Measurements from ENCODE around the gene ARL6IP4. TPM values are rescaled to one million over a fixed set of nuclear protein-coding genes. Genes with fewer than 3 reads are reported as not detected.

Gene ARL6IP4
- total RNA-seq, 1 experiment from 2014 or later: 171 TPM

DNA sequence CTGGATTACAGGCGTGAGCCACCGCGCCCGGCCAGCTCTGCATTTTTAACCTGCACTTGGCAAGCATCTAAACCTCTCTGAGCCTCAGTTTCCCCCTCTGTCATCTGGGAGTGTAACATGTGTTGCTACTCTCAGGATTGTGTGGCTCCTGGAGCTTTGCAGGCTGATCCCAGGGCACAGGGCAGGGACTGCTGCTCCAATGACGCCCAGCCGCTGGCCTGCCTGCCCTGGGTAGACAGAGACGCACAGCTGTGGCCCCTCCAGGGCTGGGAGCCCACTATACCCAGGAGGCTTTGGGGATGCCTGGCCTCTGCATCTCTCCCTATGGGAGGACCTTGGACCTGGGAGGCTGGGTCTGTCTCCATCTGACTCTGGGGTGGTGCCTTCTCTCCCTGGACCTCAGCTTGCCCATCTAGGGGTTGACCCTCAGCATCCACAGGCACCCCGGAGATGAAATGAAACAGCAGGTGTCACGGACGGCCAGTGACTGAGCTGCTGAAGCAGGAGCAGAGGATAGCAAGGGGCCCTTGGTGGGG is 13.7 kb downstream of the ARL6IP4 start:
- TF ChIP-seq, protein P1, sequence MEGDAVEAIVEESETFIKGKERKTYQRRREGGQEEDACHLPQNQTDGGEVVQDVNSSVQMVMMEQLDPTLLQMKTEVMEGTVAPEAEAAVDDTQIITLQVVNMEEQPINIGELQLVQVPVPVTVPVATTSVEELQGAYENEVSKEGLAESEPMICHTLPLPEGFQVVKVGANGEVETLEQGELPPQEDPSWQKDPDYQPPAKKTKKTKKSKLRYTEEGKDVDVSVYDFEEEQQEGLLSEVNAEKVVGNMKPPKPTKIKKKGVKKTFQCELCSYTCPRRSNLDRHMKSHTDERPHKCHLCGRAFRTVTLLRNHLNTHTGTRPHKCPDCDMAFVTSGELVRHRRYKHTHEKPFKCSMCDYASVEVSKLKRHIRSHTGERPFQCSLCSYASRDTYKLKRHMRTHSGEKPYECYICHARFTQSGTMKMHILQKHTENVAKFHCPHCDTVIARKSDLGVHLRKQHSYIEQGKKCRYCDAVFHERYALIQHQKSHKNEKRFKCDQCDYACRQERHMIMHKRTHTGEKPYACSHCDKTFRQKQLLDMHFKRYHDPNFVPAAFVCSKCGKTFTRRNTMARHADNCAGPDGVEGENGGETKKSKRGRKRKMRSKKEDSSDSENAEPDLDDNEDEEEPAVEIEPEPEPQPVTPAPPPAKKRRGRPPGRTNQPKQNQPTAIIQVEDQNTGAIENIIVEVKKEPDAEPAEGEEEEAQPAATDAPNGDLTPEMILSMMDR (IDR thresholded peaks at IDR 0.05; ENCODE audit: unreplicated experiment): no peak
- intact Hi-C loops (cut with micrococcal nuclease; ENCODE audit: unreplicated experiment): no loop called here
- no peaks in the 10 kb centered on the region for H3K27me3 Mint-ChIP-seq (ENCODE audit: unreplicated experiment)
- H3K4me1 Mint-ChIP-seq (ENCODE audit: low read depth, unreplicated experiment): no peaks in the 10 kb centered on the region
- H3K27ac Mint-ChIP-seq (ENCODE audit: unreplicated experiment): no peak overlapping the region
- H3K4me3 Mint-ChIP-seq (ENCODE audit: low read depth, unreplicated experiment): no peak overlapping the region
- no peak for DNase-seq
- H3K9me3 Mint-ChIP-seq (ENCODE audit: low read depth, unreplicated experiment): no peaks in the 10 kb centered on the region
- CTCF ChIA-PET: no interaction called here
- H3K36me3 Mint-ChIP-seq (ENCODE audit: insufficient read depth, unreplicated experiment): no peaks in the 10 kb centered on the region
- no TSS peak for BruUV-seq (replicated peaks)

DNA sequence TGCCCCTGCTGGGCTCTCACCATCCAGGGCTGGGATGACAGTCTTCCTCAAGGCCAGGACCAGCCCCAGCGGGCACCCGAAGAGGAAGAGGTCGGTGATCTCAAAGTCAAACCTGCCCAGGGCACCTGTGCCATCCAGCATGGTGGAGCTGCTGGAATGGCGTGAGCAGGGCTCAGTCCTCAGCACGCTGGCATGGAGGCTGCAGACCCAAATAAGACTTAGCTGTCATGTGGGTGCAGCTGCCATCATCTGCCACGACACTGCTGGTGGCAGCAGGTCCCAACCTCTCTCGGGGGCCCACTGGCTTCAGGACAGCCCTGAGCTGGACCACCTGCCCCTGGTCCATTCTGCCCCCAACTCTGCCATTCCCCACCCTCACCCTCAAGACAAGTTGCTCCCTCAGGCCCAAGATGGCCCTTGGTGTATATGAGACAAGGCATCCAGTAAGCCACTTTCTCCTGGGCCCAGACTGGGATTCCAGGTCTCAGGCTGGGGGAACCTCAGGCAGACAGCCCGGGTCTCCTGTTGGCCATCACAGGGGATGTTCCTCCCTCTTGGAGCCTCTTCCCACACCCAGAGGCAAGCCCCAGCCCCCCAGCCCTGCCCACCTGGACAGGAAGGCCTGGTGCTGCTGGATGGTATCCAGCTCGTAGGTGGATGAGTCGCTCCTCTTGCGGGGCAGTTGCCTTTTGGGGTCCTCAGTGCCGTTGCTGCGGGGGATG is 14.5 kb downstream of the ARL6IP4 start:
- TF ChIP-seq, protein P1 (IDR thresholded peaks at IDR 0.05; ENCODE audit: unreplicated experiment): no peak
- no TSS peak for BruUV-seq (replicated peaks)

DNA sequence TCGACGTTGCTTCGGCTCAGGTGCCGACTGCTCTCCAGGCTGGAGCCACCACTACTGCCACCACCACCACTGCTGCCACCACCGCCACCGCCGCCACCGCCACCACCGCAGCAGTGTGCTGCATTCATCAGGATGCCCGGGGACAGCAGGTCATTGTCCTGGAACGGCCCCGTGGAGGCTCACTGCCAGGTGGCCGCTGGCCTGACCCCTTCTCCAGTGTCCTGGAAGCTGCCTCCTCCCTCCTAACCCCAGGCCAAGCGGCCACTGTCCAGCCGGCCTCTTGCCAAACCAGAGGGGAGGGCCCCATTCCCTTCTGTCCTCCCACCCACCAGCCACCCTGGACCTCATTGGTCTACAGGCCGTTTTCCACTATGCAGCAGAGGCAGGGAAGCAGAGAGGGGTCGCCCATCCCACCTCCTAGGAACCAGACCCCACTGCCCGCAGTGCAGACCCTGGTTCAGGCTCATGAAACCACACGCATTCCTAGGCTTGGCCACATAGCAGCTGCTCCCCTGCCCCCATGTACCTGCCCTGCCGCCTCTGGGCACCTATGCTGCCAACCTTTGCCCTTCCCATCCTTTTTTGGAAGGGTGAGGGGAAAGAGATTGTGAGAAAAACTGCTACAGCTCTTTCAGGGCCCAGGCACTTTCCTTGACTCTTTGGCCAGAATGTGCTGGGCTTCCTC is 15.2 kb downstream of the ARL6IP4 start:
- H3K27ac Mint-ChIP-seq (ENCODE audit: unreplicated experiment): no peak overlapping the region
- CTCF ChIA-PET: no interaction called here
- no TSS peak for BruUV-seq (replicated peaks)

More for the DNA sequence above, 14.5 kb downstream of the ARL6IP4 start:
- no peaks in the 10 kb centered on the region for H3K36me3 Mint-ChIP-seq (ENCODE audit: insufficient read depth, unreplicated experiment)
- no peaks in the 10 kb centered on the region for H3K27me3 Mint-ChIP-seq (ENCODE audit: unreplicated experiment)
- intact Hi-C loops (cut with micrococcal nuclease; ENCODE audit: unreplicated experiment): no loop called here
- no peak overlapping the region for H3K27ac Mint-ChIP-seq (ENCODE audit: unreplicated experiment)
- no peaks in the 10 kb centered on the region for H3K4me1 Mint-ChIP-seq (ENCODE audit: low read depth, unreplicated experiment)
- no peaks in the 10 kb centered on the region for H3K9me3 Mint-ChIP-seq (ENCODE audit: low read depth, unreplicated experiment)
- DNase-seq: no peak
- H3K4me3 Mint-ChIP-seq (ENCODE audit: low read depth, unreplicated experiment): no peak overlapping the region
- CTCF ChIA-PET: no interaction called here

DNA sequence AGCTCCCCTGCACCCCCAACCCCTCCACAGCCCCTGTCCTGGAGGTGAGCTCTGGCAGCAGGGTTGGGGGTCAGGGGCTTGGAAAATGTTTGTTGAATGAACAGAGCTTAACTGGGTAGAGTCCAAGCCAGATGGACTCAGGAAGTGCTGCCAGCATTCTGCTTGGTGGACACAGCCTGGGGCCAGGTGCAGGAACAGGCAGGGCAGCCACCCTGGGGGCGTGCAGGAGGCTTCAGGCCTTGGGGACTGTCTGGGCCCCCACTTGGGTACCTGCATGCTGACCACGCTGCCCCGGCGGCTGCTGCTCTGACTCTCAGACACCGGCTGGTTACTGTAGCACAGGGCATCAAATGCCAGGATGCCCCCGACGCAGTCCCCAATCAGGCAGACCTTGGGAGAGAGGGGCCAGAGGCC is 15.7 kb downstream of the ARL6IP4 start:
- H3K4me1 Mint-ChIP-seq (ENCODE audit: low read depth, unreplicated experiment): no peaks in the 10 kb centered on the region
- CTCF ChIA-PET: no interaction called here
- TF ChIP-seq, protein P1 (IDR thresholded peaks at IDR 0.05; ENCODE audit: unreplicated experiment): no peak
- no peaks in the 10 kb centered on the region for H3K27me3 Mint-ChIP-seq (ENCODE audit: unreplicated experiment)
- H3K36me3 Mint-ChIP-seq (ENCODE audit: insufficient read depth, unreplicated experiment): no peaks in the 10 kb centered on the region
- DNase-seq: no peak
- no peak overlapping the region for H3K4me3 Mint-ChIP-seq (ENCODE audit: low read depth, unreplicated experiment)
- no peak overlapping the region for H3K27ac Mint-ChIP-seq (ENCODE audit: unreplicated experiment)
- intact Hi-C loops (cut with micrococcal nuclease; ENCODE audit: unreplicated experiment): no loop called here
- BruUV-seq (replicated peaks): no TSS peak
- H3K9me3 Mint-ChIP-seq (ENCODE audit: low read depth, unreplicated experiment): no peaks in the 10 kb centered on the region

More for the DNA sequence above, 15.2 kb downstream of the ARL6IP4 start:
- intact Hi-C loops (cut with micrococcal nuclease; ENCODE audit: unreplicated experiment): no loop called here
- Mint-ChIP-seq H3K4me3 (ENCODE audit: low read depth, unreplicated experiment) (no peak overlapping the region), H3K36me3 (ENCODE audit: insufficient read depth, unreplicated experiment) (no peaks in the 10 kb centered on the region), H3K9me3 (ENCODE audit: low read depth, unreplicated experiment) (no peaks in the 10 kb centered on the region), H3K27me3 (ENCODE audit: unreplicated experiment) (no peaks in the 10 kb centered on the region), H3K4me1 (ENCODE audit: low read depth, unreplicated experiment) (no peaks in the 10 kb centered on the region)
- TF ChIP-seq, protein P1 (IDR thresholded peaks at IDR 0.05; ENCODE audit: unreplicated experiment): no peak
- DNase-seq: no peak
